ENCODE results near the gene BRCA2. TPM values are rescaled to one million over a fixed set of nuclear protein-coding genes. Genes with fewer than 3 reads are reported as not detected.

The BRCA2 gene
- polyA plus RNA-seq, 1 donor = 3.4 TPM

GRCh38 chr13:32409561-32410421 lies 94.5 kb downstream of the BRCA2 start:
- WGBS (ENCODE audit: insufficient coverage, low lambda C conversion rate) = 42% methylated on average over 3 of the region's 27 CpGs
- Histone ChIP-seq H3K27me3 (ENCODE audit: control insufficient read depth, insufficient read depth, low read length) (no peaks in the 10 kb centered on the region), H3K4me3 (ENCODE audit: low read length) (peak overlapping the region; percentile 30), H3K9me3 (ENCODE audit: control insufficient read depth, low read depth, low read length) (no peaks in the 10 kb centered on the region), H3K4me1 (ENCODE audit: control insufficient read depth, insufficient read depth, low read length) (peaks cover 2% of the 10 kb centered on the region), H3K36me3 (ENCODE audit: control insufficient read depth, insufficient read depth, low read length) (peaks cover 2% of the 10 kb centered on the region), H3K27ac (ENCODE audit: low read length) (no peak overlapping the region)
- DNase-seq = peak; percentile 9 to 55

GRCh38 chr13:32413284-32413683 lies 98.0 kb downstream of the BRCA2 start:
- Histone ChIP-seq H3K4me3 (ENCODE audit: low read length) (no peak overlapping the region), H3K36me3 (ENCODE audit: control insufficient read depth, insufficient read depth, low read length) (no peaks in the 10 kb centered on the region), H3K27ac (ENCODE audit: low read length) (no peak overlapping the region), H3K4me1 (ENCODE audit: control insufficient read depth, insufficient read depth, low read length) (peaks cover 2% of the 10 kb centered on the region), H3K9me3 (ENCODE audit: control insufficient read depth, low read depth, low read length) (no peaks in the 10 kb centered on the region), H3K27me3 (ENCODE audit: control insufficient read depth, insufficient read depth, low read length) (no peaks in the 10 kb centered on the region)
- DNase-seq = no peak
- 80% methylated on average over 1 of the region's 3 CpGs for WGBS (ENCODE audit: insufficient coverage, low lambda C conversion rate)

GRCh38 chr13:32414580-32414979 lies 99.3 kb downstream of the BRCA2 start:
- Histone ChIP-seq H3K4me1 (ENCODE audit: control insufficient read depth, insufficient read depth, low read length) (peaks cover under 1% of the 10 kb centered on the region), H3K4me3 (ENCODE audit: low read length) (no peak overlapping the region), H3K27me3 (ENCODE audit: control insufficient read depth, insufficient read depth, low read length) (no peaks in the 10 kb centered on the region), H3K36me3 (ENCODE audit: control insufficient read depth, insufficient read depth, low read length) (no peaks in the 10 kb centered on the region), H3K9me3 (ENCODE audit: control insufficient read depth, low read depth, low read length) (no peaks in the 10 kb centered on the region), H3K27ac (ENCODE audit: low read length) (no peak overlapping the region)
- no CpG with 5 or more reads among the region's 2 CpGs for WGBS (ENCODE audit: insufficient coverage, low lambda C conversion rate)
- no peak for DNase-seq

GRCh38 chr13:32415019-32415418 lies 99.7 kb downstream of the BRCA2 start:
- no peaks in the 10 kb centered on the region for H3K27me3 ChIP-seq (ENCODE audit: control insufficient read depth, insufficient read depth, low read length)
- H3K36me3 ChIP-seq (ENCODE audit: control insufficient read depth, insufficient read depth, low read length) = no peaks in the 10 kb centered on the region
- no peaks in the 10 kb centered on the region for H3K4me1 ChIP-seq (ENCODE audit: control insufficient read depth, insufficient read depth, low read length)
- H3K27ac ChIP-seq (ENCODE audit: low read length) = no peak overlapping the region
- no peak overlapping the region for H3K4me3 ChIP-seq (ENCODE audit: low read length)
- DNase-seq = no peak
- H3K9me3 ChIP-seq (ENCODE audit: control insufficient read depth, low read depth, low read length) = peaks cover 3% of the 10 kb centered on the region

GRCh38 chr13:32417995-32418394 lies 102.7 kb downstream of the BRCA2 start:
- Histone ChIP-seq H3K27me3 (ENCODE audit: control insufficient read depth, insufficient read depth, low read length) (no peaks in the 10 kb centered on the region), H3K9me3 (ENCODE audit: control insufficient read depth, low read depth, low read length) (peaks cover 3% of the 10 kb centered on the region), H3K27ac (ENCODE audit: low read length) (no peak overlapping the region), H3K36me3 (ENCODE audit: control insufficient read depth, insufficient read depth, low read length) (no peaks in the 10 kb centered on the region), H3K4me3 (ENCODE audit: low read length) (no peak overlapping the region), H3K4me1 (ENCODE audit: control insufficient read depth, insufficient read depth, low read length) (no peaks in the 10 kb centered on the region)
- no peak for DNase-seq
- WGBS (ENCODE audit: insufficient coverage, low lambda C conversion rate) = no CpG with 5 or more reads among the region's 1 CpG

- H3K4me3 ChIP-seq (ENCODE audit: low read length) = no peak overlapping the region
- H3K36me3 ChIP-seq (ENCODE audit: control insufficient read depth, insufficient read depth, low read length) = no peaks in the 10 kb centered on the region
- no peak for DNase-seq
- WGBS (ENCODE audit: insufficient coverage, low lambda C conversion rate) = no CpG with 5 or more reads among the region's 2 CpGs
- no peaks in the 10 kb centered on the region for H3K4me1 ChIP-seq (ENCODE audit: control insufficient read depth, insufficient read depth, low read length)
- H3K27ac ChIP-seq (ENCODE audit: low read length) = no peak overlapping the region
- H3K27me3 ChIP-seq (ENCODE audit: control insufficient read depth, insufficient read depth, low read length) = no peaks in the 10 kb centered on the region
- H3K9me3 ChIP-seq (ENCODE audit: control insufficient read depth, low read depth, low read length) = peaks cover 3% of the 10 kb centered on the region
These were observed 104.6 kb downstream of the BRCA2 start for GRCh38 chr13:32419862-32420261.

GRCh38 chr13:32423592-32423991 lies 108.3 kb downstream of the BRCA2 start:
- Histone ChIP-seq H3K4me3 (ENCODE audit: low read length) (no peak overlapping the region), H3K27me3 (ENCODE audit: control insufficient read depth, insufficient read depth, low read length) (no peaks in the 10 kb centered on the region), H3K36me3 (ENCODE audit: control insufficient read depth, insufficient read depth, low read length) (no peaks in the 10 kb centered on the region), H3K4me1 (ENCODE audit: control insufficient read depth, insufficient read depth, low read length) (peaks cover 6% of the 10 kb centered on the region), H3K9me3 (ENCODE audit: control insufficient read depth, low read depth, low read length) (peaks cover 3% of the 10 kb centered on the region), H3K27ac (ENCODE audit: low read length) (no peak overlapping the region)
- DNase-seq = no peak
- no CpG with 5 or more reads among the region's 3 CpGs for WGBS (ENCODE audit: insufficient coverage, low lambda C conversion rate)

- Histone ChIP-seq H3K27me3 (ENCODE audit: control insufficient read depth, insufficient read depth, low read length) (no peaks in the 10 kb centered on the region), H3K27ac (ENCODE audit: low read length) (no peak overlapping the region), H3K36me3 (ENCODE audit: control insufficient read depth, insufficient read depth, low read length) (no peaks in the 10 kb centered on the region), H3K9me3 (ENCODE audit: control insufficient read depth, low read depth, low read length) (no peaks in the 10 kb centered on the region), H3K4me1 (ENCODE audit: control insufficient read depth, insufficient read depth, low read length) (peaks cover 6% of the 10 kb centered on the region), H3K4me3 (ENCODE audit: low read length) (no peak overlapping the region)
- no peak for DNase-seq
- WGBS (ENCODE audit: insufficient coverage, low lambda C conversion rate) = 80% methylated on average over 1 of the region's 7 CpGs
These were observed 109.8 kb downstream of the BRCA2 start for GRCh38 chr13:32425158-32425557.

GRCh38 chr13:32426191-32426989 lies 111.1 kb downstream of the BRCA2 start:
- WGBS (ENCODE audit: insufficient coverage, low lambda C conversion rate) = 30% methylated on average over 2 of the region's 19 CpGs
- H3K27me3 ChIP-seq (ENCODE audit: control insufficient read depth, insufficient read depth, low read length) = no peaks in the 10 kb centered on the region
- peak overlapping the region; percentile 34 for H3K27ac ChIP-seq (ENCODE audit: low read length)
- peak; percentile 48 to 75 for DNase-seq
- peaks cover 6% of the 10 kb centered on the region for H3K4me1 ChIP-seq (ENCODE audit: control insufficient read depth, insufficient read depth, low read length)
- no peaks in the 10 kb centered on the region for H3K9me3 ChIP-seq (ENCODE audit: control insufficient read depth, low read depth, low read length)
- H3K4me3 ChIP-seq (ENCODE audit: low read length) = peak overlapping the region; percentile 67
- no peaks in the 10 kb centered on the region for H3K36me3 ChIP-seq (ENCODE audit: control insufficient read depth, insufficient read depth, low read length)

- DNase-seq = peak; percentile 7 to 67
- no peaks in the 10 kb centered on the region for H3K9me3 ChIP-seq (ENCODE audit: control insufficient read depth, low read depth, low read length)
- H3K36me3 ChIP-seq (ENCODE audit: control insufficient read depth, insufficient read depth, low read length) = no peaks in the 10 kb centered on the region
- WGBS (ENCODE audit: insufficient coverage, low lambda C conversion rate) = no CpG with 5 or more reads among the region's 90 CpGs
- peak overlapping the region; percentile 67 for H3K4me3 ChIP-seq (ENCODE audit: low read length)
- H3K4me1 ChIP-seq (ENCODE audit: control insufficient read depth, insufficient read depth, low read length) = peaks cover 6% of the 10 kb centered on the region
- peak overlapping the region; percentile 66 for H3K27ac ChIP-seq (ENCODE audit: low read length)
- no peaks in the 10 kb centered on the region for H3K27me3 ChIP-seq (ENCODE audit: control insufficient read depth, insufficient read depth, low read length)
These were observed 111.9 kb downstream of the BRCA2 start for GRCh38 chr13:32426990-32427851.

Measured in large intestine (tissue), 3 donors.